ENCODE data around the gene GM2A.
"Not testable (repeated sequence)": the region's sequence is repeated elsewhere in the genome, so short reads cannot be mapped to it uniquely, and the experiment has no call there.

DNA sequence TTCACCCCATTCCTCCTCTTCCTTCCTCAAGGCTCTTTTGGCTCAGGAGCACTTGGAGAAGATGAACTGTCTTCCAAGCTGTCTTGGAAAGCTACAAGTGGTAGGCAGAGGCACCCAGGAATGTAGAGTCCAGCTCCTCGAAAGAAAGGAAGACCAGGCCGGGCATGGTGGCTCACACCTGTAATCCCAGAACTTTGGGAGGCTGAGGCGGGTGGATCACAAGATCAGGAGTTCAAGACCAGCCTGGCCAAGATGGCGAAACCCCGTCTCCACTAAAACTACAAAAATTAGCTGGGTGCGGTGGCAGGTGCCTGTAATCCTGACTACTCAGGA lies 17.8 kb upstream of the GM2A start:
- TF ChIP-seq, protein P1, sequence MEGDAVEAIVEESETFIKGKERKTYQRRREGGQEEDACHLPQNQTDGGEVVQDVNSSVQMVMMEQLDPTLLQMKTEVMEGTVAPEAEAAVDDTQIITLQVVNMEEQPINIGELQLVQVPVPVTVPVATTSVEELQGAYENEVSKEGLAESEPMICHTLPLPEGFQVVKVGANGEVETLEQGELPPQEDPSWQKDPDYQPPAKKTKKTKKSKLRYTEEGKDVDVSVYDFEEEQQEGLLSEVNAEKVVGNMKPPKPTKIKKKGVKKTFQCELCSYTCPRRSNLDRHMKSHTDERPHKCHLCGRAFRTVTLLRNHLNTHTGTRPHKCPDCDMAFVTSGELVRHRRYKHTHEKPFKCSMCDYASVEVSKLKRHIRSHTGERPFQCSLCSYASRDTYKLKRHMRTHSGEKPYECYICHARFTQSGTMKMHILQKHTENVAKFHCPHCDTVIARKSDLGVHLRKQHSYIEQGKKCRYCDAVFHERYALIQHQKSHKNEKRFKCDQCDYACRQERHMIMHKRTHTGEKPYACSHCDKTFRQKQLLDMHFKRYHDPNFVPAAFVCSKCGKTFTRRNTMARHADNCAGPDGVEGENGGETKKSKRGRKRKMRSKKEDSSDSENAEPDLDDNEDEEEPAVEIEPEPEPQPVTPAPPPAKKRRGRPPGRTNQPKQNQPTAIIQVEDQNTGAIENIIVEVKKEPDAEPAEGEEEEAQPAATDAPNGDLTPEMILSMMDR (IDR thresholded peaks at IDR 0.05 in 2 of 3, conservative IDR thresholded peaks at IDR 0.05 in 1 of 3; ENCODE audit: insufficient read depth in 2 of 3, low read depth in 1 of 3, low read length in 3 of 3): not testable (repeated sequence)
- not testable (repeated sequence) for TF ChIP-seq ZNF232 (CRISPR knock-in tag; IDR thresholded peaks at IDR 0.05)
